Effector memory CD4-positive, alpha-beta T cell (primary cell): Measurements from ENCODE around the gene LRRFIP1.
A peak's percentile ranks its signal among the peaks of the same experiment; 100 is the strongest.
"Not testable (repeated sequence)": the region's sequence is repeated elsewhere in the genome, so short reads cannot be mapped to it uniquely, and the experiment has no call there.

Experiments
- DNase-seq, 3 donors: peaks; one replicate each; pipeline ENCODE4 v3.0.0-alpha.2; 2020
- H3K27ac ChIP-seq: 2 replicates; pipeline ENCODE4 v1.7.0; 2013; ENCODE audit warnings: mild to moderate bottlenecking, low read length, moderate library complexity; ENCODE audit not compliant: insufficient read depth, poor library complexity, severe bottlenecking
- H3K27me3 ChIP-seq: replicated peaks from 2 replicates; pipeline ENCODE4 v1.7.0; 2013; ENCODE audit warnings: mild to moderate bottlenecking, low read length; ENCODE audit not compliant: insufficient read depth, control insufficient read depth, poor library complexity, severe bottlenecking
- H3K36me3 ChIP-seq: 2 replicates; pipeline ENCODE4 v1.7.0; 2013; ENCODE audit warnings: mild to moderate bottlenecking, low read length, moderate library complexity; ENCODE audit not compliant: control insufficient read depth, insufficient read depth
- H3K4me1 ChIP-seq: 2 replicates; pipeline ENCODE4 v1.7.0; 2013; ENCODE audit warnings: low read length, mild to moderate bottlenecking; ENCODE audit not compliant: control insufficient read depth, insufficient read depth, poor library complexity, severe bottlenecking
- H3K4me3 ChIP-seq: 2 replicates; pipeline ENCODE4 v1.7.0; 2013; ENCODE audit warnings: low read length, low read depth, mild to moderate bottlenecking; ENCODE audit not compliant: insufficient read depth, poor library complexity, severe bottlenecking
- H3K9me3 ChIP-seq: 2 replicates; pipeline ENCODE4 v1.7.0; 2013; ENCODE audit warnings: mild to moderate bottlenecking, low read length, moderate library complexity; ENCODE audit not compliant: control insufficient read depth

Gene LRRFIP1

GRCh38 chr2:237743561-237744269 lies 116.3 kb downstream of the LRRFIP1 start:
- no peak overlapping the region for H3K4me3 ChIP-seq
- H3K4me1 ChIP-seq: peaks cover 8% of the 10 kb centered on the region
- DNase-seq: no peak
- peaks cover 24% of the 10 kb centered on the region for H3K36me3 ChIP-seq
- no peaks in the 10 kb centered on the region for H3K9me3 ChIP-seq
- H3K27me3 ChIP-seq: no peaks in the 10 kb centered on the region
- H3K27ac ChIP-seq: no peak overlapping the region

- no peak overlapping the region for H3K27ac ChIP-seq
- peaks cover 24% of the 10 kb centered on the region for H3K36me3 ChIP-seq
Observed at GRCh38 chr2:237744270-237744612, 116.9 kb downstream of the LRRFIP1 start.

GRCh38 chr2:237744613-237745249 lies 117.3 kb downstream of the LRRFIP1 start:
- peaks cover 29% of the 10 kb centered on the region for H3K36me3 ChIP-seq
- DNase-seq: peak; percentile 61 to 72 (median 62)
- no peak overlapping the region for H3K4me3 ChIP-seq
- no peaks in the 10 kb centered on the region for H3K27me3 ChIP-seq
- H3K27ac ChIP-seq: no peak overlapping the region
- H3K9me3 ChIP-seq: no peaks in the 10 kb centered on the region
- peaks cover 8% of the 10 kb centered on the region for H3K4me1 ChIP-seq

More at GRCh38 chr2:237744270-237744612, 116.9 kb downstream of the LRRFIP1 start:
- Histone ChIP-seq H3K4me1 (peaks cover 8% of the 10 kb centered on the region), H3K27me3 (no peaks in the 10 kb centered on the region), H3K4me3 (no peak overlapping the region), H3K9me3 (no peaks in the 10 kb centered on the region)
- no peak for DNase-seq

- Histone ChIP-seq H3K36me3 (peaks cover 32% of the 10 kb centered on the region), H3K4me1 (peaks cover 8% of the 10 kb centered on the region), H3K27me3 (no peaks in the 10 kb centered on the region), H3K27ac (no peak overlapping the region), H3K9me3 (no peaks in the 10 kb centered on the region), H3K4me3 (no peak overlapping the region)
- DNase-seq: no peak
Observed at GRCh38 chr2:237745250-237745613, 117.8 kb downstream of the LRRFIP1 start.

- Histone ChIP-seq H3K4me1 (peaks cover 8% of the 10 kb centered on the region), H3K4me3 (no peak overlapping the region), H3K9me3 (no peaks in the 10 kb centered on the region), H3K36me3 (peaks cover 44% of the 10 kb centered on the region), H3K27ac (no peak overlapping the region), H3K27me3 (no peaks in the 10 kb centered on the region)
- no peak for DNase-seq
Observed at GRCh38 chr2:237746302-237747080, 119.1 kb downstream of the LRRFIP1 start.

- H3K4me1 ChIP-seq: peaks cover 8% of the 10 kb centered on the region
- peaks cover 50% of the 10 kb centered on the region for H3K36me3 ChIP-seq
- H3K27ac ChIP-seq: no peak overlapping the region
- no peaks in the 10 kb centered on the region for H3K9me3 ChIP-seq
- no peaks in the 10 kb centered on the region for H3K27me3 ChIP-seq
- DNase-seq: no peak
- H3K4me3 ChIP-seq: no peak overlapping the region
Observed at GRCh38 chr2:237747189-237747588, 119.8 kb downstream of the LRRFIP1 start.

- no peak overlapping the region for H3K27ac ChIP-seq
- no peak for DNase-seq
- no peak overlapping the region for H3K4me3 ChIP-seq
- H3K4me1 ChIP-seq: peaks cover 5% of the 10 kb centered on the region
- peaks cover 61% of the 10 kb centered on the region for H3K36me3 ChIP-seq
- H3K27me3 ChIP-seq: no peaks in the 10 kb centered on the region
- no peaks in the 10 kb centered on the region for H3K9me3 ChIP-seq
Observed at GRCh38 chr2:237749002-237749401, 121.6 kb downstream of the LRRFIP1 start.

GRCh38 chr2:237749961-237750360 lies 122.6 kb downstream of the LRRFIP1 start:
- no peak overlapping the region for H3K27ac ChIP-seq
- no peak overlapping the region for H3K4me3 ChIP-seq
- no peaks in the 10 kb centered on the region for H3K9me3 ChIP-seq
- no peaks in the 10 kb centered on the region for H3K27me3 ChIP-seq
- H3K4me1 ChIP-seq: peaks cover 2% of the 10 kb centered on the region
- peaks cover 70% of the 10 kb centered on the region for H3K36me3 ChIP-seq
- no peak for DNase-seq

- H3K9me3 ChIP-seq, H3K4me3 ChIP-seq, H3K4me1 ChIP-seq, H3K27me3 ChIP-seq, DNase-seq, H3K27ac ChIP-seq: not testable (repeated sequence)
- H3K36me3 ChIP-seq: peaks cover 75% of the 10 kb centered on the region
Observed at GRCh38 chr2:237750441-237750840, 123.1 kb downstream of the LRRFIP1 start.

- Histone ChIP-seq H3K36me3 (peaks cover 92% of the 10 kb centered on the region), H3K27ac (peak overlapping the region; percentile 16), H3K9me3 (no peaks in the 10 kb centered on the region), H3K4me1 (no peaks in the 10 kb centered on the region), H3K27me3 (no peaks in the 10 kb centered on the region), H3K4me3 (no peak overlapping the region)
- DNase-seq: no peak
Observed at GRCh38 chr2:237752761-237753165, 125.4 kb downstream of the LRRFIP1 start.
